Measurements from ENCODE around the gene ARHGEF17.

ARHGEF17 gene

GRCh38 chr11:73383249-73384124, 75.4 kb downstream of the ARHGEF17 start:
- DNase-seq = no peak

GRCh38 chr11:73384125-73384441, 76.0 kb downstream of the ARHGEF17 start:
- DNase-seq = no peak

- DNase-seq = no peak
Observed at GRCh38 chr11:73384531-73384871, 76.4 kb downstream of the ARHGEF17 start.

GRCh38 chr11:73384872-73385689, 77.0 kb downstream of the ARHGEF17 start:
- DNase-seq = no peak

GRCh38 chr11:73386016-73386415, 77.9 kb downstream of the ARHGEF17 start:
- no peak for DNase-seq

GRCh38 chr11:73386546-73386945, 78.5 kb downstream of the ARHGEF17 start:
- no peak for DNase-seq

GRCh38 chr11:73387594-73388264, 79.7 kb downstream of the ARHGEF17 start:
- no peak for DNase-seq

- no peak for DNase-seq
Observed at GRCh38 chr11:73388265-73389133, 80.4 kb downstream of the ARHGEF17 start.

GRCh38 chr11:73389134-73389525, 81.1 kb downstream of the ARHGEF17 start:
- DNase-seq = no peak

- DNase-seq = no peak
Observed at GRCh38 chr11:73389916-73390315, 81.8 kb downstream of the ARHGEF17 start.

- no peak for DNase-seq
Observed at GRCh38 chr11:73390601-73391565, 82.8 kb downstream of the ARHGEF17 start.

GRCh38 chr11:73391665-73392064, 83.6 kb downstream of the ARHGEF17 start:
- no peak for DNase-seq

GRCh38 chr11:73392108-73393010, 84.3 kb downstream of the ARHGEF17 start:
- no peak for DNase-seq

- DNase-seq = no peak
Observed at GRCh38 chr11:73393011-73393380, 84.9 kb downstream of the ARHGEF17 start.

GRCh38 chr11:73393479-73394415, 85.7 kb downstream of the ARHGEF17 start:
- DNase-seq = peak; percentile 55

GRCh38 chr11:73394416-73395296, 86.6 kb downstream of the ARHGEF17 start:
- no peak for DNase-seq

- no peak for DNase-seq
Observed at GRCh38 chr11:73395297-73396208, 87.5 kb downstream of the ARHGEF17 start.

All from NCI-H1694 (cell line).